Neural cell (in vitro differentiated cells): ENCODE results near the gene VPS8. TPM values are rescaled to one million over a fixed set of nuclear protein-coding genes. Genes with fewer than 3 reads are reported as not detected.
"Not testable (repeated sequence)": the region's sequence is repeated elsewhere in the genome, so short reads cannot be mapped to it uniquely, and the experiment has no call there.

Experiments
- H2AFZ ChIP-seq: fragments of 200-600, 300-800 bp; sonication (generic), shearing (Covaris generic); 2 replicates; pipeline ENCODE4 v1.6.0; 2014; ENCODE audit warnings: low read depth, mild to moderate bottlenecking, antibody characterized with exemption, low read length, moderate library complexity
- H3F3A ChIP-seq: fragments of 200-600 bp; shearing (Covaris generic); 2 replicates; pipeline ENCODE4 v1.6.1; 2016; ENCODE audit warnings: mild to moderate bottlenecking, moderate library complexity, mixed read lengths, antibody characterized with exemption, low read length; ENCODE audit not compliant: insufficient read depth, poor library complexity, severe bottlenecking
- H3K27ac ChIP-seq: fragments of 200-600, 300-800 bp; sonication (generic), shearing (Covaris generic); 2 replicates; pipeline ENCODE4 v1.5.1; 2014; ENCODE audit warnings: mild to moderate bottlenecking, low read length, moderate library complexity
- H3K27me3 ChIP-seq: fragments of 300-800, 200-600 bp; sonication (generic), shearing (Covaris generic); 2 replicates; pipeline ENCODE4 v1.6.0; 2014; ENCODE audit warnings: mild to moderate bottlenecking, low read depth, low read length, moderate library complexity; ENCODE audit not compliant: insufficient read depth
- H3K36me3 ChIP-seq: fragments of 300-800, 200-600 bp; sonication (generic), shearing (Covaris generic); 2 replicates; pipeline ENCODE4 v1.5.1; 2014; ENCODE audit warnings: mild to moderate bottlenecking, antibody characterized with exemption, low read length, moderate library complexity; ENCODE audit not compliant: insufficient read depth
- H3K4me2 ChIP-seq: fragments of 300-800, 200-600 bp; sonication (generic), shearing (Covaris generic); 2 replicates; pipeline ENCODE4 v1.6.0; 2014; ENCODE audit warnings: mild to moderate bottlenecking, low read length
- H3K4me3 ChIP-seq: fragments of 300-800, 200-600 bp; sonication (generic), shearing (Covaris generic); 2 replicates; pipeline ENCODE4 v1.5.1; 2014; ENCODE audit warnings: mild to moderate bottlenecking, low read length, moderate library complexity
- H3K79me2 ChIP-seq: fragments of 200-600 bp; shearing (Covaris generic); replicated peaks from 2 replicates; pipeline ENCODE4 v1.6.0; 2014; ENCODE audit warnings: mild to moderate bottlenecking, low read length, moderate library complexity; ENCODE audit not compliant: insufficient read depth
- H3K9ac ChIP-seq: fragments of 300-800, 200-600 bp; sonication (generic), shearing (Covaris generic); 2 replicates; pipeline ENCODE4 v1.6.1; 2016; ENCODE audit warnings: mild to moderate bottlenecking, low read length, mixed read lengths
- H3K9me2 ChIP-seq: fragments of 200-600 bp; shearing (Covaris generic); 2 replicates; pipeline ENCODE4 v1.6.1; 2016; ENCODE audit warnings: mild to moderate bottlenecking, low read length, mixed read lengths; ENCODE audit not compliant: insufficient read depth
- H3K9me3 ChIP-seq: fragments of 200-600, 300-800 bp; sonication (generic), shearing (Covaris generic); 2 replicates; pipeline ENCODE4 v1.6.1; 2016; ENCODE audit warnings: mild to moderate bottlenecking, mixed run types, low read length, moderate library complexity, mixed read lengths
- H4K20me1 ChIP-seq: fragments of 200-600 bp; shearing (Covaris generic); 2 replicates; pipeline ENCODE4 v1.6.1; 2016; ENCODE audit warnings: mild to moderate bottlenecking, mixed run types; ENCODE audit not compliant: insufficient read depth
- EP300 ChIP-seq: fragments of 450-650 bp; conservative IDR thresholded peaks from 2 replicates; pipeline ENCODE4 v1.6.1; 2014; ENCODE audit warnings: antibody characterized with exemption, mild to moderate bottlenecking, moderate library complexity; ENCODE audit not compliant: poor library complexity, severe bottlenecking
- EZH2 ChIP-seq: fragments of 200-600, 300-800 bp; shearing (Covaris generic), sonication (generic); IDR thresholded peaks from 2 replicates; pipeline ENCODE4 v1.6.1; 2014; ENCODE audit warnings: antibody characterized with exemption, low read length, borderline replicate concordance, mild to moderate bottlenecking; ENCODE audit not compliant: insufficient read depth, poor library complexity, severe bottlenecking
- MXI1 ChIP-seq: fragments of 450-650 bp; conservative IDR thresholded peaks from 2 replicates; pipeline ENCODE4 v1.6.1; 2014; ENCODE audit warnings: antibody characterized with exemption, mild to moderate bottlenecking; ENCODE audit not compliant: poor library complexity, severe bottlenecking
- POLR2AphosphoS5 ChIP-seq: IDR thresholded peaks from 2 replicates; pipeline ENCODE4 v1.6.1; 2012
- RAD21 ChIP-seq: fragments of 450-650 bp; conservative IDR thresholded peaks from 2 replicates; pipeline ENCODE4 v1.6.1; 2014; ENCODE audit warnings: antibody characterized with exemption, mild to moderate bottlenecking, moderate library complexity
- REST ChIP-seq: IDR thresholded peaks from 2 replicates; pipeline ENCODE4 v1.6.1; 2012; ENCODE audit warnings: borderline replicate concordance
- SMC3 ChIP-seq: fragments of 450-650 bp; conservative IDR thresholded peaks from 2 replicates; pipeline ENCODE4 v1.6.1; 2014; ENCODE audit warnings: antibody characterized with exemption, mild to moderate bottlenecking, moderate library complexity; ENCODE audit not compliant: poor library complexity
- TAF1 ChIP-seq: IDR thresholded peaks from 2 replicates; pipeline ENCODE4 v1.6.1; 2012; ENCODE audit warnings: low read depth
- polyA plus RNA-seq: library from polyadenylated mRNA; depleted of rRNA; stranded (reverse); fragments of >200 nt; gene quantifications from 2 replicates; pipeline ENCODE4 v1.2.3, GENCODE V29; 2014
- TF ChIP-seq, protein P1 (sequence below): fragments of 450-650 bp; IDR thresholded peaks from 2 replicates; pipeline ENCODE4 v1.5.1; 2014; ENCODE audit warnings: antibody characterized with exemption, mild to moderate bottlenecking, moderate library complexity; ENCODE audit not compliant: poor library complexity, severe bottlenecking

VPS8 gene
- polyA plus RNA-seq, 1 donor from 2014 or later = 146 TPM

DNA sequence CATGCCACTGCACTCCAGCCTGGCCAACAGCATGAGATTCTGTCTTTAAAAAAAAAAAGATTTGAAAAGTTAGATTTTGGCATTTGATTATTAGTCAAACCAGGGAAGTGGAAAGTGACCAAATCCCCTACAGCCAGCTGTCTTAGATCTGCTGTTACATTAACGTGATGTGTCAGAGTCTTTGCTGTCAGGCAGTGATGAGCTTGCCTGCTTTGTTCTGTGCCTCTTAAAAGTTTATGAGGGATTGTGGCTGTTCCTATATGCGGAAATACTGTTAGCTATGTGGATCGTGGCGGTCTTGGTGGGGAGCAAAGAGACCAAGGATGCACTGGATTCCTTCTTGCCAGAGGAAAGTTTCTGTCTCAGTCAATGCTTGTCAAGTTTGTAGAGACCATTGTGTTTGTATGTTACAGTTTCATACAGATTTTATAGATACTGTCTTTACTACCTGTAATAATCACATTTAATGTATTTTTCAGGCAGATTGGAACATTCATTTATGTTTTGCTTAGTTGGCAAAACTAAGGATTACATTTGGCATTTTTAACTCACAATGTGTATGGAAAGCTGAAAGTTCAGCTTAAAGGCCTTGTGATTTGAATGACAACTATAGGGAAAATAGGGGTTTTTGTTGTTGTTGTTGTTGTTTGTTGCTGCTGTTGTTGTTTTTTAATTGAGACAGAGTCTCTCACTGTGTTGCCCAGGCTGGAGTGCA is 137.4 kb downstream of the VPS8 start:
- H3K9me2 ChIP-seq = no peaks in the 10 kb centered on the region
- no peak overlapping the region for H3K27ac ChIP-seq
- TF ChIP-seq EZH2 (no peak), REST (no peak), POLR2AphosphoS5 (no peak)
- TF ChIP-seq, protein P1, sequence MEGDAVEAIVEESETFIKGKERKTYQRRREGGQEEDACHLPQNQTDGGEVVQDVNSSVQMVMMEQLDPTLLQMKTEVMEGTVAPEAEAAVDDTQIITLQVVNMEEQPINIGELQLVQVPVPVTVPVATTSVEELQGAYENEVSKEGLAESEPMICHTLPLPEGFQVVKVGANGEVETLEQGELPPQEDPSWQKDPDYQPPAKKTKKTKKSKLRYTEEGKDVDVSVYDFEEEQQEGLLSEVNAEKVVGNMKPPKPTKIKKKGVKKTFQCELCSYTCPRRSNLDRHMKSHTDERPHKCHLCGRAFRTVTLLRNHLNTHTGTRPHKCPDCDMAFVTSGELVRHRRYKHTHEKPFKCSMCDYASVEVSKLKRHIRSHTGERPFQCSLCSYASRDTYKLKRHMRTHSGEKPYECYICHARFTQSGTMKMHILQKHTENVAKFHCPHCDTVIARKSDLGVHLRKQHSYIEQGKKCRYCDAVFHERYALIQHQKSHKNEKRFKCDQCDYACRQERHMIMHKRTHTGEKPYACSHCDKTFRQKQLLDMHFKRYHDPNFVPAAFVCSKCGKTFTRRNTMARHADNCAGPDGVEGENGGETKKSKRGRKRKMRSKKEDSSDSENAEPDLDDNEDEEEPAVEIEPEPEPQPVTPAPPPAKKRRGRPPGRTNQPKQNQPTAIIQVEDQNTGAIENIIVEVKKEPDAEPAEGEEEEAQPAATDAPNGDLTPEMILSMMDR = no peak
- H3K9ac ChIP-seq = no peak overlapping the region
- H3K79me2 ChIP-seq = no peaks in the 10 kb centered on the region
- H3K4me3 ChIP-seq = no peak overlapping the region
- H3K9me3 ChIP-seq = no peaks in the 10 kb centered on the region
- no peaks in the 10 kb centered on the region for H4K20me1 ChIP-seq
- no peak overlapping the region for H2AFZ ChIP-seq
- no peaks in the 10 kb centered on the region for H3K27me3 ChIP-seq
- no peaks in the 10 kb centered on the region for H3K36me3 ChIP-seq
- H3F3A ChIP-seq = no peaks in the 10 kb centered on the region
- H3K4me2 ChIP-seq = no peak overlapping the region

GRCh38 chr3:184950816-184951215 is 138.8 kb downstream of the VPS8 start:
- H2AFZ ChIP-seq, H3K27ac ChIP-seq, H3K27me3 ChIP-seq, H3K9ac ChIP-seq, H3K79me2 ChIP-seq, H3K36me3 ChIP-seq, H3K9me3 ChIP-seq, H3K4me3 ChIP-seq, H3F3A ChIP-seq, H3K9me2 ChIP-seq, H4K20me1 ChIP-seq, H3K4me2 ChIP-seq: not testable (repeated sequence)

- Histone ChIP-seq H4K20me1 (no peaks in the 10 kb centered on the region), H3F3A (no peaks in the 10 kb centered on the region), H2AFZ (no peak overlapping the region), H3K9me3 (no peaks in the 10 kb centered on the region), H3K4me2 (no peak overlapping the region), H3K27me3 (no peaks in the 10 kb centered on the region), H3K9ac (no peak overlapping the region), H3K36me3 (no peaks in the 10 kb centered on the region), H3K79me2 (no peaks in the 10 kb centered on the region), H3K27ac (no peak overlapping the region), H3K4me3 (no peak overlapping the region), H3K9me2 (no peaks in the 10 kb centered on the region)
- no peak for TF ChIP-seq REST
- TF ChIP-seq SMC3 = no peak
- no peak for TF ChIP-seq MXI1
- TF ChIP-seq, protein P1 = no peak
- TF ChIP-seq TAF1 = no peak
- TF ChIP-seq RAD21 = no peak
- no peak for TF ChIP-seq POLR2AphosphoS5
- TF ChIP-seq EP300 = no peak
- TF ChIP-seq EZH2 = no peak
Observed at GRCh38 chr3:184952671-184953070, 140.7 kb downstream of the VPS8 start.
